RWPE2 (cell line): ENCODE measurements around the gene AURKB.
A peak's percentile ranks its signal among the peaks of the same experiment; 100 is the strongest.
"Not testable (repeated sequence)": the region's sequence is repeated elsewhere in the genome, so short reads cannot be mapped to it uniquely, and the experiment has no call there.

ENCODE experiments used
- ATAC-seq: fragments of 200-7000 bp; cut with Tn5 transposase; 3 replicates; pipeline ENCODE4 v1.9.1; 2021; ENCODE audit warnings: low read depth
- DNase-seq: peaks from one replicate; pipeline ENCODE4 v3.0.0-alpha.2; 2020; ENCODE audit warnings: low spot score
- H3K27ac ChIP-seq: fragments of 450-650 bp; 2 replicates; pipeline ENCODE4 v1.5.1; 2017; ENCODE audit warnings: mild to moderate bottlenecking; ENCODE audit not compliant: poor library complexity, severe bottlenecking
- H3K27me3 ChIP-seq: fragments of 250-450 bp; sonication (Bioruptor Pico); 2 replicates; pipeline ENCODE4 v1.5.1; 2021; ENCODE audit warnings: mild to moderate bottlenecking, moderate library complexity; ENCODE audit not compliant: insufficient read depth, poor library complexity, severe bottlenecking
- H3K36me3 ChIP-seq: fragments of 250-450 bp; sonication (Bioruptor Pico); 2 replicates; pipeline ENCODE4 v1.5.1; 2020; ENCODE audit warnings: low read depth, mild to moderate bottlenecking, moderate library complexity
- H3K4me1 ChIP-seq: fragments of 250-450 bp; sonication (Bioruptor Pico); 2 replicates; pipeline ENCODE4 v1.5.1; 2021; ENCODE audit warnings: mild to moderate bottlenecking, moderate library complexity; ENCODE audit not compliant: insufficient read depth, poor library complexity, severe bottlenecking
- H3K4me3 ChIP-seq: fragments of 250-450 bp; sonication (Bioruptor Pico); 2 replicates; pipeline ENCODE4 v1.5.1; 2021; ENCODE audit warnings: mild to moderate bottlenecking, moderate library complexity; ENCODE audit not compliant: severe bottlenecking
- H3K9me3 ChIP-seq: fragments of 250-450 bp; sonication (Bioruptor Pico); 2 replicates; pipeline ENCODE4 v1.5.1; 2021; ENCODE audit warnings: mild to moderate bottlenecking, moderate library complexity; ENCODE audit not compliant: severe bottlenecking
- TF ChIP-seq, protein P1 (sequence below): fragments of 450-650 bp; IDR thresholded peaks from one replicate; pipeline ENCODE4 v1.5.1; 2017; ENCODE audit warnings: mild to moderate bottlenecking, moderate library complexity; ENCODE audit not compliant: poor library complexity, severe bottlenecking

The AURKB gene

DNA sequence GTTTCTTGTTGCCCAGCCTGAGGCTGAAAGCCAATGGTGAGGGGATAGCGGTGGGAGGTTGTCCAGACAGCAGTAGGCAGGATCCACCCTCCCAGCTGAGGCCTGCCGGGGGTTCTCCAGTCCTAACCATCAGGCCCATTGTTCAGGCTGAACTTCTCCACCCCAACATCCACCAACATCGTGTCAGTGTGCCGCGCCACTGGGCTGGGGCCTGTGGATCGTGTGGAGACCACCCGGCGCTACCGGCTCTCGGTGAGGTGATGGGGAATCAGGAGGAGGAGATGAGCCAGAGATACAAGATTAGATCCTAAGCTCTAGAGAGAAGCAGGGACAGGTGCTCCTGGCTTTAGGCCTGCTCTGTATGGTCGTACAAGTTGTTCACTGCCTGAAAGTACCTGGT, 44.5 kb upstream of the AURKB start:
- H3K27ac ChIP-seq, result no peak overlapping the region

DNA sequence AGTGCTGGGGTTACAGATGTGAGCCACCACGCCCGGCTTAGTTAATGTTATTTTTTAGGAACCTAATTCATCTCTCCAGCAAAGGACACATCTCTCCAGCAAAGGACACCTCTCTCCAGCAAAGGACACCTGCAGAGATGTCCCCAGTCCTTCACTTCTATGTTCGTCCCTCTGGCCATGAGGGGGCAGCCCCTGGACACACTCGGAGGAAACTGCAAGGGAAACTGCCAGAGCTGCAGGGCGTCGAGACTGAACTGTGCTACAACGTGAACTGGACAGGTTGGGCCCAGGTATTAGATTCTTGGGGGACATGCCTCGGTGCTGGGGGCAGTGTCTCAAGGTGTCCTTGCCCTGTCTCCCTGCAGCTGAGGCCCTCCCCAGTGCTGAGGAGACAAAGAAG, 43.4 kb upstream of the AURKB start:
- Histone ChIP-seq H3K27ac (no peak overlapping the region), H3K27me3 (no peaks in the 10 kb centered on the region), H3K4me3 (no peak overlapping the region), H3K36me3 (peaks cover 52% of the 10 kb centered on the region), H3K9me3 (no peaks in the 10 kb centered on the region), H3K4me1 (no peaks in the 10 kb centered on the region)
- DNase-seq (no peak), ATAC-seq (no peak)
- TF ChIP-seq, protein P1, sequence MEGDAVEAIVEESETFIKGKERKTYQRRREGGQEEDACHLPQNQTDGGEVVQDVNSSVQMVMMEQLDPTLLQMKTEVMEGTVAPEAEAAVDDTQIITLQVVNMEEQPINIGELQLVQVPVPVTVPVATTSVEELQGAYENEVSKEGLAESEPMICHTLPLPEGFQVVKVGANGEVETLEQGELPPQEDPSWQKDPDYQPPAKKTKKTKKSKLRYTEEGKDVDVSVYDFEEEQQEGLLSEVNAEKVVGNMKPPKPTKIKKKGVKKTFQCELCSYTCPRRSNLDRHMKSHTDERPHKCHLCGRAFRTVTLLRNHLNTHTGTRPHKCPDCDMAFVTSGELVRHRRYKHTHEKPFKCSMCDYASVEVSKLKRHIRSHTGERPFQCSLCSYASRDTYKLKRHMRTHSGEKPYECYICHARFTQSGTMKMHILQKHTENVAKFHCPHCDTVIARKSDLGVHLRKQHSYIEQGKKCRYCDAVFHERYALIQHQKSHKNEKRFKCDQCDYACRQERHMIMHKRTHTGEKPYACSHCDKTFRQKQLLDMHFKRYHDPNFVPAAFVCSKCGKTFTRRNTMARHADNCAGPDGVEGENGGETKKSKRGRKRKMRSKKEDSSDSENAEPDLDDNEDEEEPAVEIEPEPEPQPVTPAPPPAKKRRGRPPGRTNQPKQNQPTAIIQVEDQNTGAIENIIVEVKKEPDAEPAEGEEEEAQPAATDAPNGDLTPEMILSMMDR, result peak; percentile 9

More for the DNA sequence above, 44.5 kb upstream of the AURKB start:
- DNase-seq (no peak), ATAC-seq (no peak)
- no peaks in the 10 kb centered on the region for H3K9me3 ChIP-seq
- peaks cover 59% of the 10 kb centered on the region for H3K36me3 ChIP-seq
- no peak overlapping the region for H3K4me3 ChIP-seq
- TF ChIP-seq, protein P1, result no peak
- no peaks in the 10 kb centered on the region for H3K27me3 ChIP-seq
- no peaks in the 10 kb centered on the region for H3K4me1 ChIP-seq

DNA sequence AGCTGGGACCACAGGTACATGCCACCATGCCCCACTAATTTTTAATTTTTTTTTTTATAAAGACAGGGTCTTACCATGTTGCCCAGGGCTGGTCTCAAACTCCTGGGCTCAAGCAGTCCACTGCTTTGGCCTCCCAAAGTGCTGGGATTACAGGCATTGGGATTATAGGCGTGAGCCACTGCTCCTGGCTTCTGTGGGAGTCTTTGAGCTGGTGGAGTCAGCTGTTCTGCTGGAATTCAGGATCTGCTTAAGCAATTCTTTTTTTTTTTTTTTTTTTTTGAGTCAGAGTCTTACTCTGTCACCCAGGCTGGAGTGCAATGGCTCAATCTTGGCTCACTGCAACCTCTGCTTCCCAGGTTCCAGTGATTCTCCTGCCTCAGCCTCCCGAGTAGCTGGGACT, 41.0 kb upstream of the AURKB start:
- H3K27ac ChIP-seq, H3K9me3 ChIP-seq, ATAC-seq, H3K4me3 ChIP-seq, DNase-seq, H3K4me1 ChIP-seq, H3K27me3 ChIP-seq: not testable (repeated sequence)
- peaks cover 37% of the 10 kb centered on the region for H3K36me3 ChIP-seq

- Histone ChIP-seq H3K27me3 (no peaks in the 10 kb centered on the region), H3K9me3 (no peaks in the 10 kb centered on the region), H3K27ac (peak overlapping the region; percentile 87), H3K4me1 (no peaks in the 10 kb centered on the region), H3K36me3 (peaks cover 28% of the 10 kb centered on the region), H3K4me3 (peak overlapping the region; percentile 77)
- DNase-seq (no peak), ATAC-seq (no peak)
- TF ChIP-seq, protein P1, result no peak
Measured at GRCh38 chr17:8249621-8250500, 39.5 kb upstream of the AURKB start.

DNA sequence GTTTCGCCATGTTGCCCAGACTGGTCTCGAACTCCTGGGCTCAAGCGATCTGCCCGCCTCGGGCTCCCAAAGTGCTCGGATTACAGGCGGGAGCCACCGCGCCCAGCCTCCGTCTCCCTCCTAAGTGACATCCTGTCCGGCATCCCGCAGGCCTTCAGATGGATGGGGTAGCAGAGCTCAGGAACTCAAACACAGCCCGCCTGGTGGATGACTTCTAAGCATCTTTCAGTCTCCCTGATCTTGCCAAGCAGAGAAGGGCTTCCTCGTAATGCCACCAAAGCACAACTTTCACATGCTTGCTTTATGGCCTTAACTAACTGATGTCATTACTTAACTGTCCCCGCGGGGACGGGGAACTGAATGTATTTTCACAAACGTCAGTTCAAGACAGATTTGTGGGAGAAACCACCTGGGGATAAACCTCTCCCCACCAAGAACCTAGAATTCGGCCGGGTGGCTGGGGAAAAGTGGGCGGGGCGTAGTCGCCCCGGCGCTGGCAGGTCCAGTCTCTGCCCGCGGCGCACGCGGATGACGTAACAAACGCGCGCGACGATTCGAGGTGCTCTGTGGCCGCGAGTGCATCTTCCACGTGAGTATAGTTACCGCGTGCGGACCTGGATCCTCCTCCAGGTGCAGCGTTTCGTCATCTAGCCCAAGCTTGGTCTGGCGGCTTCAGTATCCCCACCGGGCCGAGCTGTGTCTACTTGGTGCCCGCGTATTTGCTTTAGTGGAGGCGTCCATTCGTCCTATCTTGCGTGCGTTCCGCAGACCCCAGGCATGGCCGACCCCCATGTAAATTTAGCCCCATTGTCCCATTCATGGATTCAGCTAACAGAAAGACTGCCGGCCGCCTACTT, 38.6 kb upstream of the AURKB start, which contains the start of gene PFAS:
TSS of gene PFAS (plus strand) at position 539 of the 857 bp plus-strand sequence. CDS start 4,649 bp downstream, outside the sequence.
- Histone ChIP-seq H3K4me3 (peak within 1 kb of the TSS; percentile 77), H3K27ac (peak within 1 kb of the TSS; percentile 87), H3K9me3 (no peaks in the 10 kb centered on the region), H3K4me1 (no peaks in the 10 kb centered on the region), H3K27me3 (no peaks in the 10 kb centered on the region), H3K36me3 (peaks cover 22% of the 10 kb centered on the region)
- TF ChIP-seq, protein P1, result no peak
- DNase-seq, result peak; percentile 93
- ATAC-seq, result peak; percentile 58
